GM13976 (cell line): ENCODE results near the gene SLC15A5.

Experiments
- DNase-seq: peaks from one replicate; pipeline ENCODE4 v3.0.0; 2012; ENCODE audit warnings: low spot score
- in situ Hi-C: fragments of 300-500 bp; cut with MboI; formaldehyde crosslinking; loops from one replicate; pipeline ENCODE4 v1.12.0; 2022; ENCODE audit warnings: low sequenced_read_pairs, mixed read lengths, inconsistent platforms; ENCODE audit not compliant: unreplicated experiment
- TF ChIP-seq, protein P1 (sequence below): IDR thresholded peaks from 2 replicates; pipeline ENCODE4 v1.5.1; 2012; ENCODE audit warnings: borderline replicate concordance, mild to moderate bottlenecking; ENCODE audit not compliant: insufficient read depth; ENCODE audit errors: extremely low read depth, missing control alignments, control extremely low read depth

The SLC15A5 gene

DNA sequence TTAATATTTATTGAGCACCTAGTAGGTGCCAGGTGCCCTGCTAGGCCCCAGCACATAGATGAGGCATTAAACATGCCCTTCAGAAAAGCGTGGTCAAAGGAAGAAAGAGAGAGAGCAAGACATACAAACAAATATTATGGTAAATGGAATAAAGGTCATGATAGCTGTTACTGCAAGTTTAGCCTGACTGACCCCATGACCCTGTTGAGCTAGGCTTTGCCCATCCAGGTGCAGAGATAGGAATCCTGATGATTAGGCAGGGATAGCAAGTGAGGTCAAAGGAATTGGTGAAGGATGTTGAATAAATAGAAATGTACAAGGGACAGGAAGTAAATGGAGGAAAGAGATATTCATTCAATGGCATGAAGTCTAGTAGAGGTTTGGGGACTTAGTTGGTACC lies 33.4 kb upstream of the SLC15A5 start:
- in situ Hi-C loops: no loop called here

DNA sequence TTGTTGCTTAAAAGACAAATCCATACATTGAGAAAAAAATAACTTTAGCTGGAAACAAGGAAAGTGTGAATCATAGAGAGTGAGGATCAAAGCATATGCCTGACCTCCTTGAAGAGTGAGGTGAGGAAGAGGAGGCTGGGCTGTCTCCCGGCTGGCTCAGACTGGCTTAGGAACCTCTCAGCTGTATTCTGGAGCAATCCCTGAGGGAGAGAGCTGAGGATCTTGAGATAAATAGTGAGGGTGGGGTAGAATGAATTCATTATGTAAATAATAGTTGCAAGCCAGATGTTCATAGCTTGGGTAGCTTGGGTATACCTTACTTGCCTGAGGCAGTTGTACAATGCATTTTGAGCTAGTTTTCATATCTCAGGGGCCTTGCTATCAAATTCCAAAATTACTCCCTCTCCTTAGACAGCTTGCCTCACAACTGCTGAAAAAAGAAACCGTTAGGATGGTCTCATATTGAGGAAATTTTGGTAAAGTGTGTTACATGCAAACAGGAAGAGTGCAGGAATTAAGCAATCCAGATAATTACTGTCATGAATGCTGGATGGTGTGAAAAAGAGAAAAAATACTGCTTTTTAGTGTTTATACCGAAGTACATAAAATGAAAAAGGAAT lies 30.5 kb upstream of the SLC15A5 start:
- in situ Hi-C loops: no loop called here
- TF ChIP-seq, protein P1, sequence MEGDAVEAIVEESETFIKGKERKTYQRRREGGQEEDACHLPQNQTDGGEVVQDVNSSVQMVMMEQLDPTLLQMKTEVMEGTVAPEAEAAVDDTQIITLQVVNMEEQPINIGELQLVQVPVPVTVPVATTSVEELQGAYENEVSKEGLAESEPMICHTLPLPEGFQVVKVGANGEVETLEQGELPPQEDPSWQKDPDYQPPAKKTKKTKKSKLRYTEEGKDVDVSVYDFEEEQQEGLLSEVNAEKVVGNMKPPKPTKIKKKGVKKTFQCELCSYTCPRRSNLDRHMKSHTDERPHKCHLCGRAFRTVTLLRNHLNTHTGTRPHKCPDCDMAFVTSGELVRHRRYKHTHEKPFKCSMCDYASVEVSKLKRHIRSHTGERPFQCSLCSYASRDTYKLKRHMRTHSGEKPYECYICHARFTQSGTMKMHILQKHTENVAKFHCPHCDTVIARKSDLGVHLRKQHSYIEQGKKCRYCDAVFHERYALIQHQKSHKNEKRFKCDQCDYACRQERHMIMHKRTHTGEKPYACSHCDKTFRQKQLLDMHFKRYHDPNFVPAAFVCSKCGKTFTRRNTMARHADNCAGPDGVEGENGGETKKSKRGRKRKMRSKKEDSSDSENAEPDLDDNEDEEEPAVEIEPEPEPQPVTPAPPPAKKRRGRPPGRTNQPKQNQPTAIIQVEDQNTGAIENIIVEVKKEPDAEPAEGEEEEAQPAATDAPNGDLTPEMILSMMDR: no peak
- DNase-seq: no peak

More for the DNA sequence above, 33.4 kb upstream of the SLC15A5 start:
- no peak for DNase-seq
- TF ChIP-seq, protein P1: no peak

DNA sequence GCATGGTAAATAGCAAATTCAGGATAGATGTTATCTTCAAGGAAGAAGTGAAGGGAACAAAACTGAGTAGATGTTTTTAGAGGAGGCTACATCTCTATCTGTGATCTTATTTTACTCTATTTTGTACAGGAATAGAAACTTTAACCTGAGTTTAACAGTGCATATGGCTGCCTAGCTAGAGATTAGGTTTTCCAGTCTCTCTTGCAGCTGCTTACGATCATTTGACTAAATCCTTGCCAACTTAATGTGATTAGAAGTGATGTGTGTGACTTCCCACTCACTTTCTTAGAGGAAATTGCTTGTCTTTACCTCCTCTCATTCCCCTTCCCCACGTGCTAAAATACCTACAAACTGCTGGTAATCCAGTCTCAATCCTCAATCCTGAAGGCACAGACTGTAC lies 26.5 kb upstream of the SLC15A5 start:
- TF ChIP-seq, protein P1: no peak
- in situ Hi-C loops: no loop called here
- DNase-seq: no peak

DNA sequence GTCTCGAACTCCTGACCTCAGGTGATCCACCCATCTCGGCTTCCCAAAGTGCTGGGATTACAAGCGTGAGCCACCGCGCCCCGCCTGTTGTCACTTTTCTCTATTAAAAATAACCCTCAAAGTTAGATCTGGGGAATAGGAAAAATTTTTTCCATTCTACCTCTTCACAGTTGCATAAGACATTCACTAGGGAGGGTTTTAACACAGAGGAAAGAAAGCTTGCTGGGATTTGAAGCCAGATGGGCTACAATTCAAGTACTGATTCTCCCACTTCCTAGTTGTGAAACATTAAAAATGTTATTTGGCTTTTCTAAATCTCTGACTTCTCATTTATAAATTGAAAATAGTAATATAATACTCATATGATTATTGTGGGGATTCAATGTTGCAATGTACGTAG lies 23.3 kb upstream of the SLC15A5 start:
- in situ Hi-C loops: no loop called here
- TF ChIP-seq, protein P1: no peak
- DNase-seq: no peak

DNA sequence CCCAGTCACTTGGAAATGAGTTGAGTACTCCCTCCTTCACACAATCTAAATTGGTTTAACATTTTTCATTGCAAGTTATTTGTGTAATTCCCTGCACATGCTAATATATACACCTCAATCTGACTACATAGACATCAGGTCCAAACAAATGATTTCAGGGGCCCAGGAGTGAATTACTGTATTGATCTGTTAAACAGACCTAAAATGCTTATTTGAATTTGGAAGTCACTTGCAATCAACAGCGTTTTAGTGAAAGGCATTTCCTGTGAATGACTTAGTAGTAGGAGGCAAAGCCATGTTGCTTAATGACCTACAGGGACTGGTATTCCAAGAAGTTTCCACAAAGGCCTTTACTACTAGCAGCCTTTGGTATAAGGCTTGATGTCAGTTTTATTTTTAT lies 22.6 kb upstream of the SLC15A5 start:
- TF ChIP-seq, protein P1: no peak
- DNase-seq: no peak
- in situ Hi-C loops: no loop called here

DNA sequence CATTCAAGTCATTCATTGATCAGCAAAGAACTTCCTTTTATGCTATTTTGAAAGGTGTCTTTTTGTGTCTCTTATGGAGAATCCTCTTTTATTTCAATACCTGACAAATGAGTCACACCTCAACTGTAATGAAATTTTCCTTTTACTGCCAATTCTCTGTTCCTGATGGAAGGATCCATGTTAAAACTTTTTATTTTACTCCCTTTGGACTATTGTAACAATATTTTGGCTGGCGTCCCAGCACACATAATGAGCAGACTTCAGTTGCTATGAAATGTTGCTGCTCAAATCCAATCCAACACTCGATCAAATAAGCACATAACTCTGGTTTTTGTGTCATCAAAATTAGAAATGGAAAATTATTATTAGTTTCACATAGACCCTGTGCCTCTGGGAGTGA lies 21.9 kb upstream of the SLC15A5 start:
- TF ChIP-seq, protein P1: no peak
- in situ Hi-C loops: no loop called here
- no peak for DNase-seq

DNA sequence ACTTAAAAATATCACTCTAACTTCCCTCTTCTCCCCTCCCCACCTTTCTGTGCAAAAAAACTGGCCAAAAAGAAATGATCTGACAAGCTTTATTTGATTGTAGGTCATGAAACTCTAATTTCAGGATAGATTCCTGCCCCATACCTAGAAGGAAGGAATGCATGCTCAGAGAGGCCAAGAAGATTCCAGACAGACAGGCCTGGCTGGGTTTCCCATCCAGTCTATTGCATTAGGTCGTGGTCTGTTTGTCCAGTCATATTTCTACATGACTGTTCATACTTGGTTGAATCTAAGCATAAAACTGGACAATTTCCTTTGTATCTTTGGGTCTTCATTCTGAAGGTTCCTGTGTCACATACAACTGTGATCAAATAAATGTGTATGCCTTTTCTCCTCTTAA lies 20.0 kb upstream of the SLC15A5 start:
- in situ Hi-C loops: no loop called here
- DNase-seq: no peak

More for the DNA sequence above, 20.0 kb upstream of the SLC15A5 start:
- TF ChIP-seq, protein P1: no peak
